ENCODE data around the gene EHD1. TPM values are rescaled to one million over a fixed set of nuclear protein-coding genes. Genes with fewer than 3 reads are reported as not detected.
"Not testable (repeated sequence)": the region's sequence is repeated elsewhere in the genome, so short reads cannot be mapped to it uniquely, and the experiment has no call there.

Gene EHD1
- total and polyA plus RNA-seq, 7 experiments from 2014 or later: 102 to 263 (median 141) TPM

DNA sequence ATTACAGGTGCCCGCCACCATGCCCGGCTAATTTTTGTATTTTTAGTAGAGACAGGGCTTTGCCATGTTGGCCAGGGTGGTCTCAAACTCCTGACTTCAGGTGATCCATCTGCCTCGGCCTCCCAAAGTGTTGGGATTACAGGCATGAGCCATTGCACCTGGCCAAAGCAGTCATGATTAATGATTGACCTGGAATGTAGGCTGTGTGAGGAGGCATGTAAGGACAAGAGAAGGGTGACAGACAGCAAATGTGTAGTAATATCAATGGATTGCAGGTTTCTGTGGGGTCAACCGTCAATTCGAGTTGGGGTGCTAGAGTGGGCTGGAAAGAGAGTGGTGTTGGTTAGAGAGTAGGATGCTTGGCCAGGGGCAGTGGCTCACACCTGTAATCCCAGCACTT is 63.0 kb downstream of the EHD1 start:
- H3K36me3 Mint-ChIP-seq; DNase-seq; H3K9me3 ChIP-seq (ENCODE audit: control insufficient read depth in 2 of 3, low read length in 3 of 3); H3K36me3 ChIP-seq (ENCODE audit: control insufficient read depth in 2 of 3, insufficient read depth in 3 of 3, low read length in 3 of 3); ATAC-seq; H3K27me3 ChIP-seq (ENCODE audit: control insufficient read depth in 2 of 2, insufficient read depth in 2 of 2, low read length in 2 of 2); H3K4me3 Mint-ChIP-seq; H3K9me3 Mint-ChIP-seq; H3K27me3 Mint-ChIP-seq; intact Hi-C loops (cut with micrococcal nuclease); H3K4me1 ChIP-seq (ENCODE audit: control insufficient read depth in 2 of 2, insufficient read depth in 2 of 2, low read length in 2 of 2); H3K4me3 ChIP-seq (ENCODE audit: low read length); POLR2A ChIA-PET; H3K27ac ChIP-seq (ENCODE audit: low read depth, low read length): not testable (repeated sequence)
- Mint-ChIP-seq H3K27ac (peak overlapping the region in 1 of 9 donors; percentile 8), H3K4me1 (peaks cover 3 to 11% (median 6%) of the 10 kb centered on the region in 7 donors)
- CTCF ChIA-PET: interaction anchor here (0.6 to 0.7 kb wide), 2 partner anchors 13 to 295 kb away, joined by 3 to 4 read pairs; no protein-coding TSS in a partner anchor

DNA sequence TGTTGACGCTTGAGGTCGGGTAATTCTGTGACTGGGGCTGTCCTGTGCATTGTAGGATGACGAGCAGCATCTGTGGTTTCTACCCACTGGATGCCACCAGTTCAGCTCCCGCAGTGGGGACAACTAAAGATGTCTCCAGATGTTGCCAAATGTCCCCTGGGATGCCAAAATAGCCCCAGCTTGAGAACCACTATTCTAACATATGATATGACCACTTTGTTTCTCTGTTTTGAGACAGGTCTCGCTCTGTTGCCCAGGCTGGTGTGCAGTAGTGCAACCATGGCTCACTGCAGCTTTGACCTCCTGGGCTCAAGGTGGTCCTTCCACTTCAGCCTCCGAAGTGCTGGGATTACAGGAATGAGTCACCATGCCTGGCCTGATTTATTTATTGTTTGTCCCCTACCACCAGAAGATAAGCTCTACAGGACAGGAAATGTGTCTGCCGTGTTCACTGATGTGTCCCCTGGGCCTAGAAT is 63.7 kb downstream of the EHD1 start:
- Histone ChIP-seq H3K36me3 (ENCODE audit: control insufficient read depth in 2 of 3, insufficient read depth in 3 of 3, low read length in 3 of 3) (peaks cover 0 to 6% (median 0%) of the 10 kb centered on the region in 3 experiments), H3K4me1 (ENCODE audit: control insufficient read depth in 2 of 2, insufficient read depth in 2 of 2, low read length in 2 of 2) (peaks cover under 1 to 3% of the 10 kb centered on the region in 2 donors), H3K4me3 (ENCODE audit: low read length) (no peak overlapping the region), H3K27ac (ENCODE audit: low read depth, low read length) (no peak overlapping the region), H3K27me3 (ENCODE audit: control insufficient read depth in 2 of 2, insufficient read depth in 2 of 2, low read length in 2 of 2) (no peaks in the 10 kb centered on the region), H3K9me3 (ENCODE audit: control insufficient read depth in 2 of 3, low read length in 3 of 3) (no peaks in the 10 kb centered on the region)
- Mint-ChIP-seq H3K4me1 (peaks cover 6 to 14% (median 10%) of the 10 kb centered on the region in 7 donors), H3K36me3 (no peaks in the 10 kb centered on the region), H3K27me3 (peaks cover 0 to 6% (median 0%) of the 10 kb centered on the region in 5 donors), H3K9me3 (no peaks in the 10 kb centered on the region), H3K27ac (no peak overlapping the region), H3K4me3 (no peak overlapping the region)
- ATAC-seq (no peak), DNase-seq (no peak)
- ChIA-PET POLR2A (no interaction called here), CTCF (no interaction called here)
- intact Hi-C loops (cut with micrococcal nuclease): no loop called here

DNA sequence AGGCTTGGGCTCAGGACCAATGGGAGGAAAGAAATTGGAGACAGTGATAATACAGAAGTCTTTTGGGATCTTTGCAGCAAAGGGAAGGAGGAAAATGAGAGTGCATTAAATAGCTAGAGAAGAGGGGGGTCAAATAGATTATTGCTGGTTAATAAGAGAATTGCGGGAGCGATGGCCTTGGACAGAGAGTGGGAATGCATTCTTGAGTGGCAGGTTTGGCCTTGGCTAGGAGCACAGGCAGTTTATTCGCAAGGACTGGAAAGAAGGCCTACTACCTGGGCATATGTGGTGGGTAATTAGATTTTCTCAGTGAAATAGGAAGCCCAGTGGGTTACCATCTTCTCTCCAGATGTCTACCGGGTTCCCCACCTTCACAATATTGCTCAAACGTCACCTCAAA is 64.6 kb downstream of the EHD1 start:
- Mint-ChIP-seq H3K4me1 (peaks cover 13 to 21% (median 17%) of the 10 kb centered on the region in 7 donors), H3K4me3 (no peak overlapping the region), H3K36me3 (no peaks in the 10 kb centered on the region), H3K27me3 (peaks cover 0 to 6% (median 0%) of the 10 kb centered on the region in 5 donors), H3K9me3 (no peaks in the 10 kb centered on the region), H3K27ac (no peak overlapping the region)
- Histone ChIP-seq H3K9me3 (ENCODE audit: control insufficient read depth in 2 of 3, low read length in 3 of 3) (no peaks in the 10 kb centered on the region), H3K27ac (ENCODE audit: low read depth, low read length) (no peak overlapping the region), H3K27me3 (ENCODE audit: control insufficient read depth in 2 of 2, insufficient read depth in 2 of 2, low read length in 2 of 2) (no peaks in the 10 kb centered on the region), H3K4me1 (ENCODE audit: control insufficient read depth in 2 of 2, insufficient read depth in 2 of 2, low read length in 2 of 2) (peaks cover 7 to 11% of the 10 kb centered on the region in 2 donors), H3K36me3 (ENCODE audit: control insufficient read depth in 2 of 3, insufficient read depth in 3 of 3, low read length in 3 of 3) (peaks cover 0 to 6% (median 0%) of the 10 kb centered on the region in 3 experiments), H3K4me3 (ENCODE audit: low read length) (no peak overlapping the region)
- intact Hi-C loops (cut with micrococcal nuclease): no loop called here
- DNase-seq (no peak), ATAC-seq (no peak)
- POLR2A ChIA-PET: interaction anchor here (0.6 to 0.7 kb wide), 3 partner anchors 39 to 332 kb away, joined by 4 to 8 read pairs (median 4); no protein-coding TSS in a partner anchor
- CTCF ChIA-PET: no interaction called here

- CTCF ChIA-PET: interaction anchor here (0.7 to 2.0 kb wide), 4 partner anchors 32 to 204 kb away, joined by 3 to 10 read pairs (median 4); partner anchors contain the start of genes CDC42BPG and SF1
- H3K4me1 Mint-ChIP-seq: peaks cover 22 to 34% (median 30%) of the 10 kb centered on the region in 7 donors
- intact Hi-C loops (cut with micrococcal nuclease): loop anchor here (1.0 to 2.0 kb wide), 7 partner anchors 9 to 113 kb away; partner anchors contain the start of genes SF1 (in 2 of the 2), CDC42BPG (in 1 of the 2), PPP2R5B (in 1 of the 2) and RASGRP2 (in 1 of the 2)
These were observed 67.5 kb downstream of the EHD1 start for GRCh38 chr11:64810891-64811272.

DNA sequence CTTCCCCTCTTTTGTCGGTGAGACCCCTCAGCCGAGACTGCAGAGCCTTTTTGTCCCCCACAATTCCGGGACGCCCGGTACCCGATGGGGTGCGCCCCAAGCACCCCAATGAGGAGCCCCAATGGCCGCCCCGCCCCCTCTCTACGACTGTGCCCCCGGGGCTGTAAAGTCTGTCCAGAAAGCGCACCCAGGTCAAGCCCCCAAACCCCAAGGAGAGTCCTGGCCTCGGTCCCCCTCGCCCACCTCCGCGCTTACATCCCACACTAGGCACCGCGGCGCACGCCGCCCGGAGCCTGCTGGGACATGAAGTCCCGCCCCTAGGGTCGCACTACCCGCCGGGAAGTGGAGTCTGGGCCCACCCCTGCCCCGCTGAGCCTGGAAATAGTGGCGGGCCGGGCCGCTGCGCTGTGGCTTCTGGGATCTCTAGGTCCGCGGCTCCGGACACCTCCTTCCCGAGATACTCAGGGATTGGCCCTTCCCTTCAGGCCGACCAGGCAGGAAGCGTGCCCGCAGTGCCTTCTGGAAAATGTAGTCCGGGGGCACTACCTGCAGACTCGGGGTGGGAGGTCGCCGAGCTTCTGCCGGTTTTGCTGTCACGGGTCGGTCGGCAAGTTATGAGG is 68.0 kb downstream of the EHD1 start, which contains the start of gene MEN1:
MEN1 (minus strand) TSS at position 281 of the 620 bp plus-strand sequence. CDS start 442 bp downstream, outside the sequence.
- peak; percentile 91 for ATAC-seq
- Mint-ChIP-seq H3K9me3 (no peaks in the 10 kb centered on the region), H3K27ac (peak within 1 kb of the TSS; percentile 88 to 97 (median 94)), H3K4me3 (peak within 1 kb of the TSS; percentile 91 to 98 (median 96)), H3K27me3 (peaks cover 0 to 6% (median 0%) of the 10 kb centered on the region in 5 donors), H3K36me3 (peaks cover 4 to 17% (median 6%) of the 10 kb centered on the region in 5 donors), H3K4me1 (peaks cover 23 to 34% (median 30%) of the 10 kb centered on the region in 7 donors)
- Histone ChIP-seq H3K4me3 (ENCODE audit: low read length) (peak within 1 kb of the TSS; percentile 99), H3K4me1 (ENCODE audit: control insufficient read depth in 2 of 2, insufficient read depth in 2 of 2, low read length in 2 of 2) (peaks cover 7 to 11% of the 10 kb centered on the region in 2 donors), H3K27ac (ENCODE audit: low read depth, low read length) (peak within 1 kb of the TSS; percentile 97), H3K36me3 (ENCODE audit: control insufficient read depth in 2 of 3, insufficient read depth in 3 of 3, low read length in 3 of 3) (peaks cover 0 to 31% (median 5%) of the 10 kb centered on the region in 3 experiments), H3K9me3 (ENCODE audit: control insufficient read depth in 2 of 3, low read length in 3 of 3) (no peaks in the 10 kb centered on the region), H3K27me3 (ENCODE audit: control insufficient read depth in 2 of 2, insufficient read depth in 2 of 2, low read length in 2 of 2) (no peaks in the 10 kb centered on the region)
- ChIA-PET CTCF (interaction anchor here (0.7 to 2.0 kb wide), 4 partner anchors 32 to 205 kb away, joined by 3 to 10 read pairs (median 4); partner anchors contain the start of genes CDC42BPG and SF1), POLR2A (interaction anchor here (0.6 to 4.9 kb wide), 19 partner anchors 8 to 325 kb away, joined by 3 to 56 read pairs (median 4); partner anchors contain the start of genes CDC42BPG, EHD1, FAU and MAJIN)
- DNase-seq: peak; percentile 64 to 85 (median 81)
- intact Hi-C loops (cut with micrococcal nuclease): loop anchor here (1.0 to 2.0 kb wide), 7 partner anchors 8 to 114 kb away; partner anchors contain the start of genes SF1 (in 2 of the 2), CDC42BPG (in 1 of the 2), PPP2R5B (in 1 of the 2) and RASGRP2 (in 1 of the 2)

More at GRCh38 chr11:64810891-64811272, 67.5 kb downstream of the EHD1 start:
- Histone ChIP-seq H3K27ac (ENCODE audit: low read depth, low read length) (peak overlapping the region; percentile 97), H3K9me3 (ENCODE audit: control insufficient read depth in 2 of 3, low read length in 3 of 3) (no peaks in the 10 kb centered on the region), H3K36me3 (ENCODE audit: control insufficient read depth in 2 of 3, insufficient read depth in 3 of 3, low read length in 3 of 3) (peaks cover 0 to 26% (median 5%) of the 10 kb centered on the region in 3 experiments), H3K4me3 (ENCODE audit: low read length) (peak overlapping the region; percentile 99), H3K27me3 (ENCODE audit: control insufficient read depth in 2 of 2, insufficient read depth in 2 of 2, low read length in 2 of 2) (no peaks in the 10 kb centered on the region), H3K4me1 (ENCODE audit: control insufficient read depth in 2 of 2, insufficient read depth in 2 of 2, low read length in 2 of 2) (peaks cover 7 to 11% of the 10 kb centered on the region in 2 donors)
- H3K36me3 Mint-ChIP-seq: peaks cover 4 to 13% (median 5%) of the 10 kb centered on the region in 5 donors
- peak in 5 of 9 donors; percentile 60 to 76 (median 73) for DNase-seq
- H3K27me3 Mint-ChIP-seq: peaks cover 0 to 6% (median 0%) of the 10 kb centered on the region in 5 donors
- POLR2A ChIA-PET: interaction anchor here (0.7 to 4.9 kb wide), 17 partner anchors 9 to 324 kb away, joined by 3 to 56 read pairs (median 4); partner anchors contain the start of genes CDC42BPG, EHD1, FAU and MAJIN
- ATAC-seq: peak; percentile 78
- peak overlapping the region; percentile 91 to 98 (median 96) for H3K4me3 Mint-ChIP-seq
- H3K9me3 Mint-ChIP-seq: no peaks in the 10 kb centered on the region
- peak overlapping the region; percentile 88 to 97 (median 94) for H3K27ac Mint-ChIP-seq

GRCh38 chr11:64809781-64810241 is 68.6 kb downstream of the EHD1 start:
- H3K9me3 Mint-ChIP-seq: no peaks in the 10 kb centered on the region
- intact Hi-C loops (cut with micrococcal nuclease): loop anchor here (1.0 to 2.0 kb wide), 7 partner anchors 8 to 114 kb away; partner anchors contain the start of genes SF1 (in 2 of the 2), CDC42BPG (in 1 of the 2), PPP2R5B (in 1 of the 2) and RASGRP2 (in 1 of the 2)
- peak overlapping the region; percentile 99 for H3K4me3 ChIP-seq (ENCODE audit: low read length)
- H3K9me3 ChIP-seq (ENCODE audit: control insufficient read depth in 2 of 3, low read length in 3 of 3): no peaks in the 10 kb centered on the region
- peaks cover 0 to 6% (median 0%) of the 10 kb centered on the region in 5 donors for H3K27me3 Mint-ChIP-seq
- DNase-seq (peak in 1 of 9 donors; percentile 38), ATAC-seq (peak; percentile 7)
- H3K36me3 Mint-ChIP-seq: peaks cover 4 to 17% (median 6%) of the 10 kb centered on the region in 5 donors
- H3K4me1 Mint-ChIP-seq: peaks cover 23 to 34% (median 30%) of the 10 kb centered on the region in 7 donors
- peak overlapping the region; percentile 97 for H3K27ac ChIP-seq (ENCODE audit: low read depth, low read length)
- ChIA-PET POLR2A (interaction anchor here (0.6 to 4.9 kb wide), 8 partner anchors 13 to 290 kb away, joined by 3 to 56 read pairs (median 4); partner anchors contain the start of genes MAJIN, RASGRP2 and SF1), CTCF (interaction anchor here (0.6 to 2.0 kb wide), 3 partner anchors 34 to 518 kb away, joined by 3 to 10 read pairs (median 3); partner anchors contain the start of gene CDC42BPG)
- peaks cover 0 to 37% (median 5%) of the 10 kb centered on the region in 3 experiments for H3K36me3 ChIP-seq (ENCODE audit: control insufficient read depth in 2 of 3, insufficient read depth in 3 of 3, low read length in 3 of 3)
- peaks cover 7 to 11% of the 10 kb centered on the region in 2 donors for H3K4me1 ChIP-seq (ENCODE audit: control insufficient read depth in 2 of 2, insufficient read depth in 2 of 2, low read length in 2 of 2)
- H3K27me3 ChIP-seq (ENCODE audit: control insufficient read depth in 2 of 2, insufficient read depth in 2 of 2, low read length in 2 of 2): no peaks in the 10 kb centered on the region
- peak overlapping the region; percentile 91 to 98 (median 96) for H3K4me3 Mint-ChIP-seq
- peak overlapping the region; percentile 80 to 97 (median 92) for H3K27ac Mint-ChIP-seq
